Measurements from ENCODE around the gene TP53RK.

Gene TP53RK

GRCh38 chr20:46721476-46721875 lies 32.2 kb upstream of the TP53RK start:
- no peak for DNase-seq (ENCODE audit: low spot score)
- no peak for TF ChIP-seq CTCF (IDR thresholded peaks at IDR 0.05; ENCODE audit: extremely low read depth, missing control alignments)

DNA sequence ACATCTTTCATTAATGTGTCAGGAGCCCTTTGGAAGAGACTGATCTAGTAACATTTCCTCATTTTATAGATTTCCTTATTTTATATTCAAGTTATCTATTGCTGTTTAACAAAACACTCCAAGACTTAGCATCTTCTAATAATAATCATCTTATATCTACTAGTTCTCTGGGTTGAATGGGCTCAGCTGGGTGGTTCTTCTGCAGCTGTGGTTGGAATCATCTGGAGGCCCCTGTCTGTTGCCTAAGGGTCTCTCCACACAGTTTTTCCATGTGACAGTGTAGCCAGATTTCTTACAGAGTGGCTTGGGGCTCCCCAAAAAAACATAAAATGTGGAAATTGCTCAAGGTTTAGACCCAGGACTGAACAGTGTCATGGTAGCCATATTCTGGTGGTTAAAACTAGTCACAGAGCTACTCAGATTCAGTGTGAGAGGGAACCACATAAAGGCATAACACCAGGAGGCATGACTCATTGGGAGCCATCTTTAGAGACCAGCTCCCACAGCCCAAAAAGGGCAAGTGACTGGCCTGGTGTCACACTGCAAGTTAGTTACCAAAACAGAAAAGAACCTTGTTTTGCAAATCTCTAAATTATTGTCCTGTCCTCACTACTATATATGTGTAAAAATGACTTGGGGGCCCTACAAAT lies 31.7 kb upstream of the TP53RK start:
- TF ChIP-seq CTCF (IDR thresholded peaks at IDR 0.05; ENCODE audit: extremely low read depth, missing control alignments), result no peak
- no peak for DNase-seq (ENCODE audit: low spot score)

GRCh38 chr20:46720019-46720418 lies 30.8 kb upstream of the TP53RK start:
- no peak for TF ChIP-seq CTCF (IDR thresholded peaks at IDR 0.05; ENCODE audit: extremely low read depth, missing control alignments)
- no peak for DNase-seq (ENCODE audit: low spot score)

DNA sequence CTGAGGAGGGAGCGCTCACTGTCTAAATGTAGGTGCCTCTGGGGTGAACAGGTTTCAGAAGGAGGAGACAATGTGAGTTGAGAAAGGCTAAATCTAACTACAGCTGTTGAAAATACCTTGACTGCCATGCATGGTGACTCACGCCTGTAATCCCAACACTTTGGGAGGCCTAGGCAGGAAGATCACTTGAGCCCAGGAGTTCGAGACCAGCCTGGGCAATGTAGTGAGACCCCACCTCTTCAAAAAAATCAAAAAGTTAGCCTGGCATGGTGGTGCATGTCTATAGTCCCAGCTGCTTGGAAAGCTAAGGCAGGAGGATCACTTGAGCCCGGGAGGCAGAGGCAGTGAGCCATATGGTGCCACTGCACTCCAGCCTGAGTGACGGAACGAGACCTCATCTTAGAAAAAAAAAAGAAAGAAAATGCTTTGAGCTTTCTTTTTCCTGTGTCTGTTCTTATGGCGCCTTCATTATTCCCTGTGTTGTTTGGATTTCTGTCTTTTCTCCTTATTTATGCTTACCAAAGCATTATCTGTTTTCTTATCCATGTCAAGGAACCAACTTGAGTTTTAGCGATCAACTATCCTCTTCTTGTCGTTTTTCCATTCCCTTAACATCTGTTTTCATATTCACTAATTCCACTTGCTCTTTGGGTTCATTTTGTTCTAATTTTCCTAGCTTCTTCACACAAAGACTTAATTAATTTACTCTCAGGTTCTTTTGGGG lies 28.7 kb upstream of the TP53RK start:
- DNase-seq (ENCODE audit: low spot score), result no peak
- no peak for TF ChIP-seq CTCF (IDR thresholded peaks at IDR 0.05; ENCODE audit: extremely low read depth, missing control alignments)

GRCh38 chr20:46715292-46715756 lies 26.1 kb upstream of the TP53RK start:
- no peak for TF ChIP-seq CTCF (IDR thresholded peaks at IDR 0.05; ENCODE audit: extremely low read depth, missing control alignments)
- DNase-seq (ENCODE audit: low spot score), result no peak

DNA sequence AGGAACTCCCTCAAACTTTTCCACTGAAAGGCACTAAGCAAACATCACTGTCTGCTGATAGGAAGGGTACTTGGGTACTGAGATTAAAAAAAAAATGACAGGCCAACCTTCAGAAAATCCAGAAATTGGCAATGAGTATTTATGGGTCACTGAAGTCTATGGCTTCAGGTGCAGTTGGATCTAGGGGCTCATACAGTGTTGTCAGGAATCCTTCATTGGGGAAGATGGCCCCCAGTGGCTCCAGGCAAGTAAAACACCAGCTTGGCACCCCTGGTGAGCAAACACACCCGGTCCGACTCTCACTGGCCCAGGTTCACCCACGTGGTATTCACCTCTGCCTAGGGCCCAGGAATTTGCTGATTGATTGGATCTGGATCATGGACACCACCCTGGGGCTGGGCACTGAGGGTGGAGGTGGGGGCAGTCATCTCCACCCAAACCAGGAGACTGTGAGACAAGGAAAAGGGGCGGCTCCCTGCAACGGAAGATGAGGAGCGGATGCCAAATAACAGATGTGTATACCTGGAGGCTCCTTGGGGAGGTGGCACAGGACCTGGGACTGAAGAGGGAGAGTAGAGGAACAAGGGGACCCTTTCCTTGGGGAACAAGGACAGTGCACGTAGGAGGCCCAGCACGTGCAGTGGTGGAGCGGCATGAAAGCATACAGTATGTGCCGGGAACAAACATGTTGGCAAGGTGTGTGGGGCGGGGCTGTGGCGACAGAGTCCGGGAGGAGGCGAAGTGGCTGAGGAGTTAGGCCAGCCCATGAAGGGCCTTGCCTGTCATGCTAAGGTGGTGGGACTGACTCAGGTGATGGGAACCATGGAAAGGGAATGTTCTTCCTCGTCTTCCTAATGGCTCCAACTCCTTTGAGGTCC lies 25.0 kb upstream of the TP53RK start:
- no peak for TF ChIP-seq CTCF (IDR thresholded peaks at IDR 0.05; ENCODE audit: extremely low read depth, missing control alignments)

More for the DNA sequence above, 25.0 kb upstream of the TP53RK start:
- DNase-seq (ENCODE audit: low spot score), result no peak
